ENCODE measurements around the gene MACROD1. TPM values are rescaled to one million over a fixed set of nuclear protein-coding genes. Genes with fewer than 3 reads are reported as not detected.
A peak's percentile ranks its signal among the peaks of the same experiment; 100 is the strongest.
"Not testable (repeated sequence)": the region's sequence is repeated elsewhere in the genome, so short reads cannot be mapped to it uniquely, and the experiment has no call there.

MACROD1 gene
- total RNA-seq, 1 experiment from 2014 or later = 36.9 TPM

- no peak for TF ChIP-seq NFE2L1 (CRISPR knock-in tag; IDR thresholded peaks at IDR 0.05)
Observed at GRCh38 chr11:63966444-63966843, 199.5 kb downstream of the MACROD1 start (continued).

GRCh38 chr11:63963895-63964294 lies 202.0 kb downstream of the MACROD1 start:
- POLR2A ChIA-PET; H3K27ac Mint-ChIP-seq; CTCF ChIA-PET; DNase-seq (ENCODE audit: low spot score); H3K9me3 Mint-ChIP-seq; H3K4me3 Mint-ChIP-seq; H3K4me1 Mint-ChIP-seq; H3K36me3 Mint-ChIP-seq; ATAC-seq: not testable (repeated sequence)
- peak; percentile 56; the same call in 1 of the 2 replicates for TF ChIP-seq HMGA2 (CRISPR knock-in tag; IDR thresholded peaks at IDR 0.05)
- H3K27me3 Mint-ChIP-seq (ENCODE audit: low read depth) = peaks cover 36% of the 10 kb centered on the region

DNA sequence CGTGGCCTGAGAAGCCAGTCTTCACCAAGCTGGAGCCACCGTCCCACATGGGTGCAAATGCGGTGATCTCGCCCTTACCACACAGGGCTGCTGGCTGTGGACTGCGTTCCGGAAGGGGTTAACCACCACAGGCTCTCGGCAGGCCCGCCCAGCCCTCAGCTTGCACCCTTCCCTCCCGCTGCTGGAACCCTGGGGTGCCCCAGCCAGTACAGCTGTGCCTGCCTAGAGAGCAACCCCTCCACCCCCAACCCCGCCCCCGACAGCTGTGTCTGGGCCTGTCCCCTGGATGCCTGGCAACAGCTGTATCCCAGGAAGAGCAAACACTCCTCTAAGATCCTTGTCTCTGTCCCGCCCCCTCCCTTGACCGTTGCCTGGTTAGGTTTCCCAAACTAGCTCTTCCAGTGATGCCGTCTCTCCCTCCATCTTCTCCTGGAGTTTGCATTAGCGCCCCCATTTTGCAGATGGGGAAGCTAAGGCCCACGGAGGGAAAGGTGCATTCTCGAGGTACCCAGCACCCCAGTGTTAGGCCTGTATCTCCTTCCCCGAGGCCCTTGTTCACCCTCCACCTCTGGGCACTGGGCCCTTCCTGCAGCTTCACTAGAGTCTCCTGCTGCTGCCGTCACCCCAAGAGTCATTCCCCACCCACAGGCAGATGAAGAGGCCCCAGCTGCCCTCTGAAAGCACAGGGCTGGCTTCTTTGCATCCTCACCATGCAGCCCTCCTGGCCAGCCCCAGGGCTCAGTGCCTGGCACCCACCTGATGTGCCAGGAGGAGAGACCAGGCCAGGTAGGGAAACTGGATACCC lies 204.1 kb downstream of the MACROD1 start:
- ChIA-PET POLR2A (interaction anchor here (1.7 kb wide), 1 partner anchor 13 kb away, joined by 6 read pairs; the partner anchor contains the start of gene COX8A), CTCF (interaction anchor here (0.6 to 3.7 kb wide), 8 partner anchors 9 to 191 kb away, joined by 3 to 17 read pairs (median 3); no protein-coding TSS in a partner anchor)
- ATAC-seq (peak; percentile 54), DNase-seq (ENCODE audit: low spot score) (no peak)
- TF ChIP-seq KAT7 (CRISPR knock-in tag; IDR thresholded peaks at IDR 0.05; ENCODE audit: borderline replicate concordance) (no peak), ZNF423 (CRISPR knock-in tag; IDR thresholded peaks at IDR 0.05) (peak; percentile 70)
- Mint-ChIP-seq H3K27me3 (ENCODE audit: low read depth) (peaks cover 24% of the 10 kb centered on the region), H3K36me3 (no peaks in the 10 kb centered on the region), H3K4me3 (no peak overlapping the region), H3K4me1 (peaks cover 4% of the 10 kb centered on the region; the same call in 1 of the 2 replicates), H3K9me3 (no peaks in the 10 kb centered on the region), H3K27ac (no peak overlapping the region)

- DNase-seq (ENCODE audit: low spot score) (no peak), ATAC-seq (no peak)
- POLR2A ChIA-PET = no interaction called here
- TF ChIP-seq JUN (CRISPR knock-in tag; IDR thresholded peaks at IDR 0.05) = no peak
- no peak for TF ChIP-seq SMAD3 (CRISPR knock-in tag; IDR thresholded peaks at IDR 0.05; ENCODE audit: borderline replicate concordance)
- TF ChIP-seq ZBTB43 (CRISPR knock-in tag; IDR thresholded peaks at IDR 0.05) = no peak
- no peak for TF ChIP-seq NFE2L1 (CRISPR knock-in tag; IDR thresholded peaks at IDR 0.05)
- TF ChIP-seq FOXP1 (CRISPR knock-in tag; IDR thresholded peaks at IDR 0.05; ENCODE audit: borderline replicate concordance) = no peak
- TF ChIP-seq MXD4 (CRISPR knock-in tag; IDR thresholded peaks at IDR 0.05; ENCODE audit: borderline replicate concordance) = no peak
- TF ChIP-seq AFF4 (CRISPR knock-in tag; IDR thresholded peaks at IDR 0.05; ENCODE audit: borderline replicate concordance) = no peak
- TF ChIP-seq, protein P1, sequence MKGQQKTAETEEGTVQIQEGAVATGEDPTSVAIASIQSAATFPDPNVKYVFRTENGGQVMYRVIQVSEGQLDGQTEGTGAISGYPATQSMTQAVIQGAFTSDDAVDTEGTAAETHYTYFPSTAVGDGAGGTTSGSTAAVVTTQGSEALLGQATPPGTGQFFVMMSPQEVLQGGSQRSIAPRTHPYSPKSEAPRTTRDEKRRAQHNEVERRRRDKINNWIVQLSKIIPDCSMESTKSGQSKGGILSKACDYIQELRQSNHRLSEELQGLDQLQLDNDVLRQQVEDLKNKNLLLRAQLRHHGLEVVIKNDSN (CRISPR knock-in tag; IDR thresholded peaks at IDR 0.05) = no peak
- TF ChIP-seq ZNF423 (CRISPR knock-in tag; IDR thresholded peaks at IDR 0.05) = no peak
- no peak for TF ChIP-seq E2F5 (CRISPR knock-in tag; IDR thresholded peaks at IDR 0.05)
- TF ChIP-seq ESRRA (CRISPR knock-in tag; IDR thresholded peaks at IDR 0.05; ENCODE audit: borderline replicate concordance) = no peak
- TF ChIP-seq FOXK1 (CRISPR knock-in tag; IDR thresholded peaks at IDR 0.05) = no peak
- TF ChIP-seq GRHL2 (CRISPR knock-in tag; IDR thresholded peaks at IDR 0.05; ENCODE audit: insufficient replicate concordance, severe bottlenecking) = no peak
- TF ChIP-seq ZNF281 (CRISPR knock-in tag; IDR thresholded peaks at IDR 0.05) = no peak
- no peak for TF ChIP-seq KAT7 (CRISPR knock-in tag; IDR thresholded peaks at IDR 0.05; ENCODE audit: borderline replicate concordance)
- TF ChIP-seq, protein P2, sequence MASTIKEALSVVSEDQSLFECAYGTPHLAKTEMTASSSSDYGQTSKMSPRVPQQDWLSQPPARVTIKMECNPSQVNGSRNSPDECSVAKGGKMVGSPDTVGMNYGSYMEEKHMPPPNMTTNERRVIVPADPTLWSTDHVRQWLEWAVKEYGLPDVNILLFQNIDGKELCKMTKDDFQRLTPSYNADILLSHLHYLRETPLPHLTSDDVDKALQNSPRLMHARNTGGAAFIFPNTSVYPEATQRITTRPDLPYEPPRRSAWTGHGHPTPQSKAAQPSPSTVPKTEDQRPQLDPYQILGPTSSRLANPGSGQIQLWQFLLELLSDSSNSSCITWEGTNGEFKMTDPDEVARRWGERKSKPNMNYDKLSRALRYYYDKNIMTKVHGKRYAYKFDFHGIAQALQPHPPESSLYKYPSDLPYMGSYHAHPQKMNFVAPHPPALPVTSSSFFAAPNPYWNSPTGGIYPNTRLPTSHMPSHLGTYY (CRISPR knock-in tag; IDR thresholded peaks at IDR 0.05) = no peak
Observed at GRCh38 chr11:63958008-63958407, 207.9 kb downstream of the MACROD1 start.

More at GRCh38 chr11:63958008-63958407, 207.9 kb downstream of the MACROD1 start:
- H3K4me3 Mint-ChIP-seq = no peak overlapping the region
- no peaks in the 10 kb centered on the region for H3K27me3 Mint-ChIP-seq (ENCODE audit: low read depth)
- H3K27ac Mint-ChIP-seq = no peak overlapping the region
- CTCF ChIA-PET = interaction anchor here (0.8 to 2.3 kb wide), 2 partner anchors 12 to 20 kb away, joined by 3 to 11 read pairs; no protein-coding TSS in a partner anchor
- H3K4me1 Mint-ChIP-seq = peaks cover 4% of the 10 kb centered on the region; the same call in 1 of the 2 replicates
- no peaks in the 10 kb centered on the region for H3K9me3 Mint-ChIP-seq
- H3K36me3 Mint-ChIP-seq = peaks cover 26% of the 10 kb centered on the region

Measured in WTC11 (cell line).